ENCODE measurements around the gene RPTOR.
"Not testable (repeated sequence)": the region's sequence is repeated elsewhere in the genome, so short reads cannot be mapped to it uniquely, and the experiment has no call there.

Gene RPTOR

DNA sequence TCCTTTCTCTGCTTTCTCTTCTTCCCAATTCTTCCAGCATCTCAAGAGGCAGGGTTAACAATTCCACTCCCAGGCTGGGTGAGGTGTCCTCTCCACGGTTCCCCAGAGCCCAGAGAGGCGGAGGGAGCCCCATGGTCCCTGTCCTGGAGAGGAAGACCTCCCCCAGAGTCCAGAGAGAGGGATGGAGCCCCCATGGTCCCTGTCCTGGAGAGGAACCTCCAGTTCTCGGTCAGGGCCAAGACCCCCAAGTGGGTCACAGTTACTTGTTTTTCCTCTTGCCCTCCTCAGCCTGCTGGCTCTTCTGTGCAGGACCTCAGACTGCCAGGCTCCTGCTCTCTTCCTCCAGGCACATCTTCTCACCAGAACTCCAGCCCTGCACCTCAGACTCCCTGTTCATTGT is 135.2 kb downstream of the RPTOR start:
- no peak overlapping the region for H3K27ac ChIP-seq
- DNase-seq (ENCODE audit: low read depth, low spot score), result no peak

DNA sequence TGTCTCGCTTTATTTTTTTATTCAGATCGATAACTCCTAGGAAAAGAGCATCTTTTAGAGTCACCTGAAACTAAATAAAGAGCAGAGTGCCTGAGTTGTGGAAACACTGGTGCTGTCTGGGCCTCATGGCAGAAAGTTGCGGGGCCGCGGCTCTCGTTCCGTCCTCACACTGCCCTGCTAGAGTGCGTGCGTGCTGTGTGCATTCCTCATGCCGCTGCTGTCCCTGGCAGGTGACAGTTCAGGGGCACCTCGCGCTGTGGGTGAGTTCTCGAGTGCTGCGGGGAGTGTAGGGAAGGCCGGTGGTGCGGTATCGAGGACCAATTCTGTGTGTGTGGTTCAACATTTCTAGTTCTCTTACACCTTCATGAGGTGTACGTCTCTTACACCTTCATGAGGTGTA is 136.6 kb downstream of the RPTOR start:
- H3K27ac ChIP-seq, result no peak overlapping the region
- DNase-seq (ENCODE audit: low read depth, low spot score), result no peak

DNA sequence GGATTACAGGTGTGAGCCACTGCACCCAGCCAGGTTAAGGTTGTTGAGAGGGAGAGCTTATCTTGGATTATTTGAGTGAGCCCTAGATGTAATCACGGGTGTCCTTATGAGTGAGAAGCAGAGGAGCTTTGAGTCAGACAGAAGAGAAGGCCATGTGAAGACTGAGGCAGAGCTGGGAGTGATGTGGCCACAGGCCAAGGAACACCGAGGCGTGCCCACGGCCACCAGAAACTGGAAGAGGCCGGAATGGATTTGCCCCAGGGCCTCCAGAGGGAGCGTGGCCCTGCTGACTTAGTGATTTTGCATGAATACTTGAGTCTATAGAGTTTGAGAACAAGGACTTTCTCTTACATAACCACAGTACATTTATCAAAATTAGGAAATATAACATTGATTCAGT is 137.7 kb downstream of the RPTOR start:
- H3K27ac ChIP-seq, result no peak overlapping the region
- DNase-seq (ENCODE audit: low read depth, low spot score), result no peak

DNA sequence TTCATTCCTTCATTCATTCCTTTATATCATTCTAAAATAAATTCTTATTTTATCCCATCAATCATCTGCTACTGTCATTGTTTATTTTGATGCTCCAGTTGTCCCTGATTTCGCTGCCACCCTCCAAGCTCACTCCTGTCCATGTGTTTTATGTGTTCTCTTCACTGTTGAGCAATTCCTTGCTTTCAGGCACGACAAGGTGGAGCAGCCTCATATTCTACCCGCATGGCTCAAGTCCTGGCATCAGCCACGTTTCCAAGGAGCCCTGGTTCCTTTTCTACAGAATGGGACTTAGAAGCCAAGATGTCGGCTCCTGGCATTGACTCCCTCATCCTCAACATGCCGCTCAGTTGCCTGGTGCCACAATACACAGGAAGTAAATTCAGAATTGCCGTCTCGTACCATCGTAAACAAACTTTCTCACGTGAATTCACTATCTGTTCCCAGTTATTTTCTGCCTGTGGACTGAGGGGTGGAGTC is 139.0 kb downstream of the RPTOR start:
- no peak for DNase-seq (ENCODE audit: low read depth, low spot score)
- H3K27ac ChIP-seq, result no peak overlapping the region

DNA sequence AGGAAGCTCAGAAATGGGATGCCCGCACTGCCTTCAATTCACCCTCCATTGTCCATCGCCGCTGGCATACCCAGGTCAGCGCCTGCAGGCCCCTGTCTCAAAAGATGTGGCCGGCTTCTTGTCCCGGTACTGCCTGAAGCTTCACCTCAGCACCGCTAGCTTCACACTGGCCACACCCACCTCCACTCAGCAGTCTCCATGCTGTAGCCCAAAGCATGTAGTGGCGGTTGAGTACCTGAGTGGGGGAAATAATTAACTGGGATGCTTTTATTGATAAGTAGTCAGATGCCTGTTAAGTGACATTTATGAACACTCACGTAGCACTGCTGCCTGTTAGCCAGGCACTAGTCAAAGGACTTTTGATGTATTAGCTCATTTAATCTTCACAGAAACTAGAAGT is 143.2 kb downstream of the RPTOR start:
- no peak overlapping the region for H3K27ac ChIP-seq
- no peak for DNase-seq (ENCODE audit: low read depth, low spot score)

DNA sequence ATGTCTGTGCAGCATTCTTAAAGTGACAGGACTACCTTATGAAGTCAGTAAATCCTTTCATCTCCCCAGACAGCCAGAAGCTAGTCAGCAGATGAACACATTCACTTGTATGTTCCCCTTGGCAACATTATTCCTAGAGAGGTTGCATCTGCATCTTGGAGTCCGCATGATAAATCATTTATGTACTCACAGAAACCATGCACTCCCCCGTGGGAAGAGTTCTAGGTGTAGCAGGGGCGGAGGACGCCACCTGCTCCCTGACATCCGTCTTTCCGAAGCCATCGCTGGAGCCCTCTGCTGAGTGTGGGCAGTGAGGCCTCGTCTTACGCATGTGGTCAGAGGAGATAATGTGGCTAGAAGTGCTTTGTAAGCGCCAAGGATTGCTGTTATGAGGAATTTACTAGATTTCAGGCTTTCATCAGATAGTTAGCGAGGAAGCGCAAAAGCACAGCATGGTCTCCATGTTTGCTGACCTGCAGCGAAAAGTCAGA is 144.5 kb downstream of the RPTOR start:
- no peak for DNase-seq (ENCODE audit: low read depth, low spot score)
- no peak overlapping the region for H3K27ac ChIP-seq

DNA sequence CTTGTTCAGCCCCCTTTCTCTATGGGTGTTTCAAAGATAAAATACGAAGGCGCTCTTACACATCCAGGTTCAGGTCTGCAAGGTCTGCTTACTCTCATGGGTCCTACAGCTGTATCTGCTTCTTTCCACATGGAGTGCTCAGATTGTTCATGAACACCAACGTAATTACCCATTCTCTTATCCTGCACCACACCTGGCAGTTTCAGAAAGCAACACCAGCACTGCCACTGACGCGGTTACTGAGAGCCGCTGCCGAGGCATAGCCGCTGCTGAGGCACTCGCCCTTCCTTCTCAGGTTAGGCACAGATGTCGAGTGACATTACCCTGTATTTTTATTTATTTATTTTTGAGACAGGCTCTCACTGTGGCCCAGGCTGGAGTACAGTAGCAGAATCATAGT is 147.1 kb downstream of the RPTOR start:
- no peak for DNase-seq (ENCODE audit: low read depth, low spot score)
- H3K27ac ChIP-seq, result no peak overlapping the region

DNA sequence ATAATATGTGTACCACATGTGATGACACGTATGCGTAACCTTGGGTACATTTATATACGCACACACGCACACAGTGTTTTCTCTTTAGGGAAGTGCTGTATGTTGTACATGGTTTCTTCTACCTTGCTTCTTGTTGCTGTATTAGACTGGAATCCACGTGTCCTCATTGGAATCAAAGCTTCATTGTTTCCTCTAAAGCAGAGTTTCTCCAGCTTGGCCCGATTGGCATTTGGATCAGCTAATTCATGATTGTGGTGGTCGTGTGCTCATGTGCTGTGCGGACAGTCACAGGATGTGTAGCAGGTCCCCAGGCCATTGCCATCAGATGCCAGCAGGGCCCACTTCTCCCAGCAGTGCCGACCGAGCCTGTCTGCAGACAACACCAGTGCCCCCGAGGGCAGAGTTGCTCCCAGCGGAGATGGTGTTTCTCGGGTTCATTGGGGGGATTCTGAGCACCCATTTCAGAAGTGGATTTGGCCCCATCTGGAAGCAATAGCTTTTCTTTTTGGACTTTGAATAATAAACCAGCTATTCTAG is 148.4 kb downstream of the RPTOR start:
- no peak overlapping the region for H3K27ac ChIP-seq

DNA sequence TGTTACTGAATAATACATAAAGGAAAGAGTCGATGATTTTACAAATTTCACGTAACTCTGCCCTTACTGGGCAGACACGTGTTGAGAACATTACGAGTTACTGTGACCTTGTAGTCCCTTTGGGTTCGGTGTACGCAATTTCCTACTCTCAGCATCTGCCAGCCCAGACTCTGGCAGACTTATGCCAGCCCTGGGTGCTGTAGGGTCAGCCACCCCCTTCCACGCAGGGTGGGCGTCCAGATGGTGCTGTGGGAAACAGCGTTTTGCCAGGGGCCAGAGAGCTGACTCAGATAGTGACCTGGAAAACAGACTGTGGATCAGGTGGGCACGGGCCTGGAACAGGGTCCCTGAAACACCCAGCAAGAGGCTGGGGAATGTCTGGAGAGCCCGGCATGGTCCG is 148.9 kb downstream of the RPTOR start:
- H3K27ac ChIP-seq, result no peak overlapping the region
- no peak for DNase-seq (ENCODE audit: low read depth, low spot score)

More for the DNA sequence above, 148.4 kb downstream of the RPTOR start:
- no peak for DNase-seq (ENCODE audit: low read depth, low spot score)

DNA sequence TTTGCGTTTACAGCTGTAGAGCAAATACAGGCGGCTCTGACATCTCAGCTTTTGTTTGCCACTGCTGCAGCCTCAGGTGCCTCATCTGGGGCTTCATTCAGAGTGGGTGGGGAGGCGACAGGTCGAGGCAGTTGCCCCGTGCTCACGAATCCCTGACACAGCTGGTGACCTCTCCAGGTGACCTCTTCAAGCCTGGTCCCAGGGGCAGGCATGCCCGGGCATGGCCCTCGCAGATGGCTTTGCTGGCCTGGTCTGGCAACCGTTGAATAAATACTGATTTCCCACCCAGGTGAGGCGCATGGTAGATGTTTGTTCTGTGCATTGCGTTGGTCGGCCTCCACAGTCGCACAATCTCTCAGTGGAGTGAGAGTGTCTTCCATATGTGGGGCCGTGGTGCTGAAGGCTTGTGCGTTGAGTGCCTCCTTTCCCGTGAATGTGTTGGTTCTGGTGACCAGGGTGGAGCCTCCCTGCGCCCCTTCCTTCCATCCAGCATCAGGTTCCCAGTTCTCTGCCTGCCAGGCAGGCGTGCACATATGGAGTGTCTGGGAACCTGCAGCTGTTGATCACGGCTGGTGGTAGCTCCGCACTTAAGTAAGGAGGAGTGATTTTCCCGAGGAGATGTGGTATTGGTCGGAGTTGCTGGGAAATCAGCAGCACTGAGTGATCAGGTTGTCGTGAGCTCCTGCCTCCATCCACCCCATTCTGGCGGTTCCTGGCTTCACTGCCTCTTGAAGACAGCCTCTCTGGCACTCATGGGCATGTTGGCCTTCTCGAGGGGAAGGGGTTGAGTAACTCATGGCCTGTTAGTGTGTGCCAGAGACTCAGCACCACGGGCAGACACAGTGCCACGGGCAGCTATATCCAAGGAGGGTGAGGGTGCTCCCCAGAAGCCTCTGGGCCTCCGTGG is 149.7 kb downstream of the RPTOR start:
- peak overlapping the region; percentile 13 for H3K27ac ChIP-seq
- DNase-seq (ENCODE audit: low read depth, low spot score), result no peak

DNA sequence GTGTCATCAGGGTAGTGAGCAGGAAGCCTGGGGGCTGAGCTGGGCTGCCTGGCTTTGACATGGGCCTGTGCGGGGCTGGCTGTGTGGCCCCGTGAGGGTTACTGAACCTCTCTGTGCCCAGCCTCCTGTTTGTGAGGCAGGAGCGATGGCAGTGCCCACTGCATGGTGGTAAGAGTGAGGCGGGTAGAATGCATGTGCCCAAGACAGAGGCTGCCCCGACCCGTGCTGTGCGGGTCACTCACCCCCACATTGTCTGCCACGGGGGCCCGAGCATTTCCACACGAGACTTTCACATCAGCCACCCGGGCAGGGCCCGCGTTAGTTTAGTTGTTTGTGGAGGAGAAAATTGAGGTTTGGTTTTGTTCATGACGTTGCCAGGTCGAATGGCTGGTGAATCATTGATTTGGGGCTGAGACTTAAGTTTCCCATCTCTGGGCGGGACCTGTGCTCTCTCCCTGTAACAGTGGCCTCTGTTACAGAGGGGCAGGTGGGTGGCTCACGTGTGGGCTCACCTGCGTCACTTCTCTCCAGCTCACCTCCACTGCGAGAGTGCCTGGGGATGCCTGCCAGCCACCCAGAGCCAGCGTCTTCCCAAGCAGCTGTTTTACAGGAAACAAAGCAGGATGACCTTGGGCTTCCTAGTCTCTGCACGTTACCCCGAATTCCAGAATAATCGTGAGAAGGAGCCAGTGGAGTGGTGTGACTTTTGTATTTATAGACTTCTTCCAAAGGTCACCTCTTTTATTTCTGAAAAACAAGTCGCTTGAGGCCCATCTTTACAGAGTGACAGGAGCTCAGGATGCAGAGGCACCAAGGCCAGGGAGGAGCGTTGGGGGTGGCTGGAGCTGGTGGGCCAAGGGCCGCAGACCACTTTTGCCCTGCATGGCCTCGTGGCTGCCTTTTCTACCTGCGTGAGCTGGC is 150.6 kb downstream of the RPTOR start:
- no peak for DNase-seq (ENCODE audit: low read depth, low spot score)

DNA sequence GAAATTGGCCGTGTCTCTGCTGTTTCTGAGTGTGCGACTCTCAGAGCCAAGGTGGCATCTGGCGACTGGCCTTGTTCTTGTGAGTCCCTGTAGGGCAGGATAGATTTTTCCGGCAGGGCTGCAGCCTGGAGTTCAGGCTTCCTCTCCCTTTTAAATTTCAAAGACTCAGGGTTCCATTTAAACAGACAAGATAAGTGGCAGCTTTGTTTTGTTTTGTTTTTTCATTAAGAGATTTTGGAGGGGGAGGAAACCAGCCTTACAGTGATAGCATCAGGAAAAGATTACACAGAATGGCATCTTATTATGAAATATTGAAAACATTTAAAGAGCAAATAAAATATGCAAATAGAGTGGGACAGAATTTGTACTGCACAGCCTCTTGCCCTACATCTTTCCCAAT is 151.3 kb downstream of the RPTOR start:
- no peak for DNase-seq (ENCODE audit: low read depth, low spot score)
- no peak overlapping the region for H3K27ac ChIP-seq

More for the DNA sequence above, 150.6 kb downstream of the RPTOR start:
- no peak overlapping the region for H3K27ac ChIP-seq

DNA sequence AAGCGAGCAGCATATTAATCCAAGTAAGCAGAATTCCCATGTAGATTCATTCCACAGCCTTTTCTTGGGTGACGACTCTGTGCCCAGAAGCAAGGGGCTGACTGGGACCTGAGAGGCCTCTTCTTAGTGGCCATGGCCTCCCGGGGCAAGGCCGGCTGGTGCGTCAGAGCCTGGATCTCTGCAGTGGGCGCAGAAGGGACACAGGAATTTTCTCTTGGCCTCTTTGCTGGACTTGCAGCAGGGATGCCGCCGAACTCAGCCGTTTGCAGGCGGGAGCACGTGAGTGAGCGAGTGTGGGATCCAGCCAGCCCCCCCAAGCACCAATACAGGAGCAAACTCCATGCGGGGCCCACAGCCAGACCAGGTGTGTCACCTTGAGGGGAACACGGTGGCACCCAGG is 151.8 kb downstream of the RPTOR start:
- no peak overlapping the region for H3K27ac ChIP-seq

DNA sequence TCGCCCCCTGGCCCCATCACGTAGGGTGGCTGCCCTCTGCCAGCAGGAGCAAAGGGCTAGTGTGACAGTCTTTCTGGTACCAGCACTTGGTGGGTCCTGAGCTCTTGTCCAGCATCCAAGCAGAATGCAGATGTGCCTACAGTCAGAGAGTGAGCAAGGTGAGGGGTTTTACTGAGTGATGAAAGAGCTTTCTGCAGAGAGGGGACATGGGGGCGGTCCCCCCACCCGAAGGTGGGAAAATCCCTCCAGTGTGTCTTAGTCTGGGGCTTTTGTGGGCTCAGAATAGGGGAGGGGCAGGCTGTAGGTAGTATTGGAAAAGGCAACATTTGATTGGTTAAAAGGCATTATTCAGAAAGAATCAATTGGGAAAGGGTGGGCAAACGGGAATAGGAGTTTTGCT is 152.3 kb downstream of the RPTOR start:
- no peak overlapping the region for H3K27ac ChIP-seq
- DNase-seq (ENCODE audit: low read depth, low spot score), result no peak

More for the DNA sequence above, 151.8 kb downstream of the RPTOR start:
- DNase-seq (ENCODE audit: low read depth, low spot score), result no peak

DNA sequence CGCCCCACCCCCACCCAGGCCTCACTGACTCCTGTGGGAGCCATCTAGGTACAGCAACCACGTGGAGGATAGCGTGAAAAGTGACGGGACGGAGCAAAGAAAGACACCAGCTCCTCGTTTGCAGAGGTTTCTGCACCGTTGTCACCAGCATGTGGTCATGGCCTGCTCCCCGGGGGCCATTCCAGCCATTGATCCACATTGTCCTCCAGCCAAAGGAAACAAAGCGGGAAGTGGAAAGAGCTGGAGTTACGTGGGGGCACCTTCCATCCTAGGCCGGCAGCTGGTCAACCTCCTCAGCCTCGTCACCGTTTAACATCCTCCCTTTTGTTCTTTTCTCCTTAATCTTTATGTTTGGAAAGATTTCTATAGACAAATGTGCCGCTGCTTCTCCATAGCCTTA is 153.7 kb downstream of the RPTOR start:
- no peak overlapping the region for H3K27ac ChIP-seq
- DNase-seq (ENCODE audit: low read depth, low spot score), result no peak

DNA sequence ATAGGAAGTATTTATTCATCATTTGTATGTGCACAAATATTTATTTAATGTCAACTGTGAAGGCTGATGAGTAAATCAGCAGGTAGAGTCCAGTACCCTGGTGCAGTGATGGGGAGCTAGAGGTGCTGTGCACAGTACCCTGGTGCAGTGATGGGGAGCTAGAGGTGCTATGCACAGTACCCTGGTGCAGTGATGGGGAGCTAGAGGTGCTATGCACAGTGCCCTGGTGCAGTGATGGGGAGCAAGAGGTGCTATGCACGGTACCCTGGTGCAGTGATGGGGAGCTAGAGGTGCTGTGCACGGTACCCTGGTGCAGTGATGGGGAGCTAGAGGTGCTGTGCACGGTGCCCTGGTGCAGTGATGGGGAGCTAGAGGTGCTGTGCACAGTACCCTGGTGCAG is 154.6 kb downstream of the RPTOR start:
- not testable (repeated sequence) for DNase-seq (ENCODE audit: low read depth, low spot score); H3K27ac ChIP-seq

DNA sequence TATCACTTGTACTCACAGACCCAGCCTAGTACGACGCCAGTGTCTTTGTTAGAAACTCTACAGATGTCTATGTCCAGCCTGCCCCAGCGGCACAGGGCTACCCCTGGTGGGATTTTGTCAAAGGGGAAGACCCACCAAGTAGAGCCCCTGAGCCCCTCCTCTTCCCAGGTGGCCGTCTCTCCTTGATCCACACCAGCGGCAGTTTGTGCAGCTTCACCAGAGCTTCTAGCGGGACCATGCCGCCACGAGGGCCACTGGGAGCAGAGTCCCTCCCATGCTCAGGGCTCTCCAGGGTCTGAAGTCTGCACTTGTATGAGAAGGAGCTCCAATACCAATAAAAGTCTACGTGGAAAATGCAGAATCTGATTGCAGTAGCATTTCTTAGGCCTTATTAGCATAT is 157.1 kb downstream of the RPTOR start:
- no peak for DNase-seq (ENCODE audit: low read depth, low spot score)
- H3K27ac ChIP-seq, result no peak overlapping the region

DNA sequence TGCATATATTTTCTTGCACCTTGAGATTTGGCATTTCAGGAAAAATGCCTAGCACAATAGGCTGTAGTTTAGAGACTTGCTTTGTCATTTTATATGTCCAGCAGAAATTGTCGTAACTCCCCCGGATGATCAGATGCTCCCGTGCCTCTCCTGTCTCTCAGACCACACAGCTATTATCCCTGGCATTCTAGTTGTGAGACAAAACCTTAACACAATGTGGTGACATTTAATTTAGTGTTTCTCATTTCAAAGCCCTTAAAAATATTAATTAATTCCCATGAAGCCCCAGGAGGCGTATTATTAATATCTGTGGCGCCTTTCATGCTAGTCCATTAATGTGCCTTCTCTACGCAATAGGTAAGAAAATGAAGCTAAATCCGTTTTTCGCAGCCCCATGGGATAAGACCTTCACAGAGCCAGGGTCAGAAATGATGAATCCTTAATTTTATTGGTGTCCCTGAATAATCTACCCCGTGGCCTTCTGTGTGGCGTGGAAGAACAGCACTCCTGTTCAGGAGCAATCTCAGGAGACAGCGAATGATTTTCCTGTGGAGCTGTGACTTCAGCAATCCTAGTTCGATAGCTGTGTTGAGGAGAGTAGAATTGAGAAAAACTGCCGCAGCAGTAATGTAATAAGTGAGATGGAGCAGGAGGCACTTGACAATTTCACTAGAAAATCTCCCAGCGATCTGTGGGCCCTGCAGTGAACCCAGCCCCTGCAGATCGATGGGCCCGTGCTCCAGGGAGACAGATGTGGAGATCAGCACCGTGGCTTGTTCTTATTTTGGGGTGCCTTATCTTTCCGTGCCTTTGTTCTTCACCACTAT is 157.9 kb downstream of the RPTOR start:
- DNase-seq (ENCODE audit: low read depth, low spot score), result no peak
- H3K27ac ChIP-seq, result no peak overlapping the region

DNA sequence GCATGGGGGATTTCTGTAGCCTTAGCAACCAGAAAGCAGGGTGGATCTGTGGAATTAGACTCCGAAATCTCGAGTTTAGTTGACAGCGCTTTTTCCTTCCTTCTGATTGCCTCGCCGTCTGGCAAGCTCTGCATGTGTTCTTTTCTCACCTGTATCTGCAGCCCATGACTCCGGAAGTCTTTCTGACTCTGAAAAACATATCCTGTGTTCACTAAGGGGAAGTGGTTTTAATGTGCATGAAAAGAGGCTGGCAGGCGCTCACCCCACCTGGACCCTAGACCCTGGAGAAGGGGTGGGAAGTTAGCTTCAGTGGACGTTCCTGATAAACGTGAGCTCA is 158.5 kb downstream of the RPTOR start:
- H3K27ac ChIP-seq, result no peak overlapping the region
- no peak for DNase-seq (ENCODE audit: low read depth, low spot score)

DNA sequence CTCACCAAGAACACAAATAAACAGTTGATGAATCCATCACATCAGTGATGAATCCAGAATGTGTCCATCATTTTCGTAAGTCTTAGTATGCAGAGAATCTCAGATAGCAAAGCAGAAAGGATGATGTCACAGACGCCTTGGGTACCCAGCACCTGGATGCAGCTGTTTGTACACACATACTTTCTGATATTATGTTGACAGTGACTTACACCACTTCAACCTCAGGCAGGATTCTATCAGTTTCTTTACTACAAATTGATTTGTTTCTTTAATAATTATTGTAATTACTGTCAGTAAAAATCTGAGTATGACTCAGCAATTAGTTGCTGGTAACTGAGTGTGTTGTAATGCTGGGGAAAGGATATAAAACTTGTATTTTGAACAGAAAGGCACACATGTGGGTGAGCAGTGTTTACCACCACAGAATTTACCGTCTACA is 159.8 kb downstream of the RPTOR start:
- H3K27ac ChIP-seq, result no peak overlapping the region
- no peak for DNase-seq (ENCODE audit: low read depth, low spot score)
